HG02885 (cell line): ENCODE data around the gene ST3GAL2.

Experiments
- ATAC-seq: cut with Tn5 transposase; IDR thresholded peaks from one replicate; pipeline ENCODE4 v1.9.1; 2021; ENCODE audit warnings: mild to moderate bottlenecking; ENCODE audit not compliant: unreplicated experiment, poor library complexity

ST3GAL2 gene

DNA sequence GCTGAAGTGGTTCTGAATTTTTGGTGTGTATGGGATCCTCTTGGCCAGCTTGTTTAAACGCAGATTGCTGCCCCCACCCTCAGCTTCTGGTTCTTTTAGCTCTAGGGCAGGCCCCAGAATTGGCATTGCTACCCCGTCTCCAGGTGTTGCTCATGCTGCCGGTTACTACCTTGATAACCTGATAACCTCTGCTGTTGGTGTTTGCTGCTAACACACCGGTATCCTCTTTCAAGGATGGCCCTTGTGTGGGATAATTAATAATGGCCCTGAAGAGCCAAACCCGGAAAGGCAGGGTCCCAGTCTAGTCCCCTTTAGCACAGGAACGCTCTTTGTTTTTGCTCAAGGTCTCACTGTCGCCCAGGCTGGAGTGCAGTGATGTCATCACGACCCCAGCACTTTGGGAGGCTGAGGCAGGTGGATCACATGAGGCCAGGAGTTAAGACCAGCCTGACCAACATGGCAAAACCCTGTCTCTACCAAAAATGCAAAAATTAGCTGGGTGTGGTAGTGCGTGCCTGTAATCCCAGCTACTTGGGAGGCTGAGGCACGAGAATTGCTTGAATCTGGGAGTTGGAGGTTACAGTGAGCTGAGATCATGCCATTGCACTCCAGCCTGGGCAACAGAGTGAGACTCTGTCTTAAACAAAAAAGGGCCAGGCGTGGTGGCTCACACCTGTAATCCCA is 1.3 kb upstream of the ST3GAL2 start:
- no peak for ATAC-seq

GRCh38 chr16:70438585-70438968 is 323 bp downstream of the ST3GAL2 start:
- no peak for ATAC-seq

DNA sequence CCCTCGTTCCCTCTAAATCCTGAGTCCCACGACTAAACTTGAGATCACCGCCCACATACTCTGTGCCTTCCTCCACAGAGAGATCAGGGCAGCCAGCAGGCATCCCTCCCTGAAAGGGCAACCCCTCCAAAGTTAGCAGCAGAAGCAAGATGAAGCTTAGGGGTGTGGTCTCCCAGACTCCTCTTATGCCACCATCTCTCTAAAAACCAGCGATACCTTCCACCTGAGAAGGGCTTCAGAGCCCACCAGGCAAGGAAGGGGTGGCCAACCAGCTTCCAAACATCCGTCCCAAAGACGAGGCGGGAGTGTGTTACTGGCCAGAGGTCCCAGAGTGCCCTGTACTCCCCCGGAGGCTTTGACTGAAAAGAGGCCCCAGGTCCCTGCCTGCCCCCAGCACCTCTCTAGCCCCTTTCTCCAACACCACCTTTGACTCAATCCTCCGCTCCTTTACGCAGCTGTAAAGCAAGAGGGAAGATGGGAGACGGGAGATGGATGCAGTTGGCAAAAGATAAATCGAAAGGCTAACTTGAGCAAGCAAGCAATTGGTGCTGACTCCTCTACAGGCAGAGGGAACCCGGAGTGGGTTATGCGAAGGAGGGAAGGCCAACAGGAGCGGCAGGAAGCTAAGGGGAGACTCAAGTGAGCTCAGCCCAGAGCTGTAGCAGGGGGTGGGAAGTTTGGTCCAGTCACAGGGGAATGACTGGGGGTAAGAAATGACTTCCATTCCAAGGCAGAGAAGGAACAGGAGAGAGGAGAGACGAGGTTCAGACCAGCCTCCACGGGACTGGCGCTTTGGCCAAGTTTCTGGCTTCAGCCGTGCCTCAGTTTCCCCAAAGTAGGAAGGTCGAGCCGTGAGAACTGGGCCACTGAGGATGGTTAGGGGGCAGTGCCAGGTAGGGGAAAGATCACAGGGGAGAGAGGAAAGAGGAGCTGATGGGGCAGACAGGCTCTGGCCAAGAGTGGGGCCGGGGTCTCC is 1.0 kb downstream of the ST3GAL2 start:
- no peak for ATAC-seq

DNA sequence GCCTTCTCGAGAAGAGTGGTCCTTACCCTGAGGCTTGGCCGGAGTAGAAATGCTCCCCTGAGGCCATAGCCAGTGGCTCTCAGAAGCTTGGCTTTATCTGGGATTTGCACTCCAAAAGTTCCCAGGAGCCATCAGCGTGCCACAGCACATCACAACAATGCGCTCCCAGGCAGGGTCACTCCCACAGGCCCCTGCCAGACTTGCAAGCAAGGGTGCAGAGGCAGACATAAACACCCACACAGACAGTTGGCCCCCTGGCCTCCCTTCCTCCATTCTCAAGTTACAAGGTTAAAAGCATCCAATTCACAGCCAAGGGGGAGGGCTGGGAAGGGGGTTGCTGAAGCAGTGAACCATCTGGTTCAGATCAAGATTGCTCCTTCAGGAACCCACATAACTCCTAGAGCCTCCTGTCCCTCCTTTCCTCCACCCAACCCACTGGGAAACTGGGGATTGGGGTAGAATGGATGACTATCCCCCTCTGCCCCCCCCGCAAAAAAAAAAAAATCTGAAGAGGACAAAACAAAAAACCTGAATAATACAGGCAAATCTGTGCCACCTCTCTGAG is 1.8 kb downstream of the ST3GAL2 start:
- ATAC-seq = no peak

DNA sequence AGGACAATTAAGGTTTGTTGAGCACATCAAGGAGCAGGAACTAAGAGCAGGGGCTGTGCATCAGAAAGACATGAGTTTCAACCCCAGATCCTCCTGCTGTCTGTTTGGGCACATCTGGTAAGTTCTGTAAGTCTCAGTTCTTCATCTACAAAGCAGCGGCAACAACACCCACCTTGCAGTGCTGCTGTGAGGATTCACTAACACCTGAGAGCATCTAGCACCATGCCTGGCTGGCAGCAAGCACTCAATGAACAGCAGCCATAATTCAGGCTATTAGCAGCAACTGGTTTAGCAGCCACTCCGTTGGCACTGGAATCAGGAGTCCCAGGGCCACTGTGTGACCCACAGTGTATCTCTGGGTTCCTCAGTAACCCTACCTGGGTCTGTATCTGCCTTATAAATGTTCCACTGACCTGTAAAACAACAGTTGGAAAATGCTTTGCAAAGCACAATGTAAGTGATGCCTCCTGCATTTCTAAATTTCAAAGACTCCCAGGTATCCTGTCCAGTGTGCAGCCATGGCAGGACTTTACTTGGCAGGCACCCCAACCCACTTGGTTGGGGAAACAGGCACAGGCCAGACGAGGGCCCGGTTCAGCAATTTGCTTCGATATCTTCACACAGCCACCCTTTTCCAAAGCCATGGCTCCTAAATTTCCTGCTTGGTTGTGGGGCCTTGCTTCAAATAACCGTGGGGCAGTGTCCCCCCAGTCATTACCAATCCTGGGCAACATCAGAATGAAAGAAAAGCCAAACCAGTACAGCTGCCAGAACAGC is 4.2 kb downstream of the ST3GAL2 start:
- ATAC-seq = no peak

DNA sequence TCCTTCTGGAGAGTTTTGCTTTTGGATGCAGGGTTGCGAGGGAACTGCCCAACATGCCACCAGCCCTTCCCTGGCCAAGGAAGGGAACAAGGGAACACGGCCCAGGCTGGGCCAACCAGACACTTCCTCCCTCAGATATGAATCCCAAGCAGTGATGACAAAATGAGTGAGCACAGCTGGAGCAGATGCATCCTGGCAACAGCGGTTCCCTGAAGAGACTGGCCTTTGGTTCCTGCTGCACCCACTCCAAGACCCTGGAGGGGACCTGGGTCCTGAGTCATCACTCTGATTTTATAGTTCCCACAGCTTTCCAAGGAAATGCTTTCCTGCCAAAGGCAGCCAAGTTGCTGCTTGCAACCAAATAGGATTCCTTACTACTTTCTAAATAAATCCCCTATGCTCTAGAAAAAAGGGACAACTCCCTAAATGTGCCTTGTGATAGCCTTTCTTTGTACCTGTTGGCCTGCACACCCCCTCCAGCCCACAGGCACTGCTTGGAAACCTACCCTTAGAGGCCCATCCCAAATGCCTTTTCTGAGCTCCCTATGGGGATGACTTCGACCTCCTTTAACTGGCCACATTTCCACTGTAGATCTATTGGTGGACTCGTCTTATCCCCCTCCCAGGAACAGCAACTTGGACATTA is 5.3 kb downstream of the ST3GAL2 start:
- no peak for ATAC-seq

DNA sequence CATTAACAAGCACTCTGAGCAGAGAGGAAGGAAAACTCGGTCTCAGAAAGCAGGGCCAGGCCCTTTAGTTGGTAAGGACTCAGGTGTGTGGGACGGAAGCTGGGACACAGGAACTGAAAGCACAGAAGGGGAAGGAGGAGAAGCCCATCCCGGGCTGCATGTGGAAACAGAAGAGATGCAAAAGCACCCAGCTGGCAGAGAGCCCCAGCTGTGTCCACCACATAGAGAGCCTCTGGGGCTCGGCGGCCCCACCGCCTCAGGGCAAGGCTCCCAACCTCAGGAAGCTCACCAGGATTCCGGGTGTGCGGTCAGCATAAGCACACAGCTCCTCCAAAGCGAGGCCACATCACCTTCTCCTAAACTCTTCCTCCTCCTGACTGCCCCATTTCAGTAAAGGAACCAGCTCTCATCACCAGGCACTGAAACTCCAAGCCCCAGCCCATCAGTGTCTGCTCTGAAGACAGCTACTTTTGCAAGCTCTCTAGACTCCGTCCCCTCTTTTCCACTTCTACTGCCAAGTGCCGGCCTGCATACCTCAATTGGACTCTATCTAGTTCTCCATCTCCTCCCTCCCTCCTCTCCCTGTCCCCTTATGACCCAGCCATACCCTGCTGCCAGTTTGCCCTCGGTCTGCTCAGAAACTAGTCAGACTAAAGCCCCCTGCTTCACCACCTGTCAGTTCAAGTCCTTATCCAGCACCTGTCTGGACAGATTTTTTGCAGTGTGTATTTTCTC is 6.0 kb downstream of the ST3GAL2 start:
- ATAC-seq = no peak

GRCh38 chr16:70432356-70432722 is 6.6 kb downstream of the ST3GAL2 start:
- no peak for ATAC-seq

DNA sequence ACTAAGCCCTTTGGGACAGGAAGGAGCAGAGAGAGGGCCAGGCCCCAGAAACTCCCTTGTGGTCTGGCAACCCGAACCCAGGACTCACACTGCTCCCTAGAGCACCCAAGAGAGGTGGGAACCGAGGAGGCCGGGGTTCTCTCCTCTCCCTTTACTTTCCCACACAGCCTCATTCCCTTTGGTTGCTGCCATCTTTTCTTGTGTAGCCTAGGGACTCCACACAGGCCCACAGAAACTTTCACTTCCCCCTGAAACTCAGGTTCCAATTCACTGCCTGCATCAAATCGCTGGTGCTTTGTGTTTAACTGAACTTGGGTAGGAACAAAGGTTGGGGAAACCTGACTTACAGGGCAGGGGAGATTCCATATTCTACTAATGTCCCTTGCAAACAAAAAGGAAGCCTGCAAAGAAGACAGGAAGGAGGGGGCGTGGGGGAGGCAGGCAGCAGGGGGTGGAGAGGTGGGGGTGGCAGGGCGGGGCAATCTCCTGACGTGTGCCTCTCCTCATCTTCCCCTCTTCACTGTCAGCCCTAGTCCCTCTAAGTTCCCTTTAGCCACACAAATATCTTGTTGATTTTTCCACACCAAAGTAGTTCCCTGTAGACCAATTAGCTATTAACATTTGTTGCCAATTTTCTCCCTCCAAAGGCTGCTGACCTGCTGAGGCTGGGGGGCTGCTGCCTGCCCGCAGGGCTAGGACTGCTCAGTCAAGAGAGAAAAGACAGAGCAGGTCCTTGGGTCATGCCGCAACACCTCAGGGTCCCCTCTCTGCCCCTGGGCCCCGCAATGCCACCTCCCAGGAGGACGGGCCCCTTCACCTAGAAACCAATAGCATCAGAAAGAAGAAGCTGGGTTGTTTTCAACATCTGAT is 8.0 kb downstream of the ST3GAL2 start:
- peak; percentile 53 for ATAC-seq

- ATAC-seq = no peak
Observed at GRCh38 chr16:70429888-70430666, 8.8 kb downstream of the ST3GAL2 start.

DNA sequence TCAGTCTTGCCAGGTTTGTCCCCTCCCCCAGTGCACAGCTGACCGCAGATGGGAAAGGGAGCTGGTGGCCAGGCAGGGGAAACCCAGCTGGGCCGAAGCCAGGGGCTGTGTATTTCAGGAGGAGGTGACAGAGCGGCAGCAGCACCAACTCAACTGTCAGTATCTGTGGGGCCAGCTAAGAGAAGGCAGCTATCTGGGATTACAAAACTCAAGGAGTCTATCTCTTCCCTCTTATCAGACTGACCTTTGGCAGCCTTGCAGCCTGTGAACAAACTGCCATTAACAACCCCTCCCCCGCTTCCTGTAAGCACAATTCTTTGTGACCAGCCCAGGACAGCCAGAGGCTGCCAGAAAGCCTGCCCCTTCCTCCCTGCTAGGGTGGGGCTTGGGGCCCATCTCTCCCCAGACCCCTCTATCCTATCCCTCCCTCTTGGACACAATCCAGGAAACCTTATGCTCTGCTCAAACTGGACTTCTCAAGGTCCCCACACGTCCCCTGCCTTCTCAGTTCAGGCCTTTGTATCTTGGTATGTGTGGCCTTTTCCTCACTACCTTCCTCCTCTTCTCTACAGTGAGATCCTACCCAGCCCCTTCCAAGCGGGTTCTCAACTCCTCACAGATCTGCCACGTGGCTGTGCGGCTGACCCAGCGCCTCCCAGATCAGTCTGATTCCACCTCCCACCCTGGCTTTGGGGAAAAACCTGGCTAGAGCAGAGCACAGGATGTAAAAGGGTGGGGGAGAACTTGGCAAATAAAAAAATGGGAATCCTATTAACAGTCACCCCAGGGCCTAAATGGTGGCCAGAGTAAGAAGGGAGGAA is 10.5 kb downstream of the ST3GAL2 start:
- ATAC-seq = no peak

DNA sequence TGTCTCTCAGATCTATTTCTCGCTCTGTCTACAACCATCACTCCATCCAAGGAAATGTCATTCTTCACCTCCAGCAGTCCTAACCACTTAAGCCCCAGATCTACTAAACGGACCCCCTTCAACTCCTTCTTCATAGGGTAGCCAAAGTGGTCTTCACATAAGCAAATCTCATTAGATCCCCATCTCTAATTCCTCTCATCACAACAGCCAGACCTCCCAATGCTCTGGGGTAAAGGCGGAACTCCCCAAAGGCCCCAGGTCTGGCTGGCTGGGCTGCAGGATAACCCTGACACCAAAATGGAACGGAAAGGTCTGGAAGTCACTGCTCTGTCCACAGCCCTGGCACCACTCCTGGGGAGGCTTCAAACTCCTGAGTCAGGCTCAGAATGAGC is 11.1 kb downstream of the ST3GAL2 start:
- ATAC-seq = no peak

DNA sequence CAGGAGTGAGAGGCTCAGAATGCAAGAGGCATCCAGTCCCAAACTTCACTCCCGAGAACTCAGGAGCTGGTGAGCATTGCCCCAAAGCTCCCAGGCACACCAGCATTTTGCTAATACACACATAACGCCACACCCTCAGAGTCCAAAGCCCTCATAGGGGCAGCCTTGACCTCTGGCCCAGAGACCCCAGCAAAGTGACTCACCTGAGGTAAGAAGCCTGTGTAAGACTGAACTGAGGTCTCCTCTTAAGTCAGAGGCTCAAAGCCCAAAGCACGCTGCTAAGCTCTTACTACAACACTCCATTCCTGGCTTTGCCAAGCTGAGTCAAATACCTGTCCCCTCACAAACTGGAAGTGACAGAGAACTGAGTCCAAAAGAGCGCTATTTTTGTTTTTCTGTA is 16.4 kb downstream of the ST3GAL2 start:
- no peak for ATAC-seq

DNA sequence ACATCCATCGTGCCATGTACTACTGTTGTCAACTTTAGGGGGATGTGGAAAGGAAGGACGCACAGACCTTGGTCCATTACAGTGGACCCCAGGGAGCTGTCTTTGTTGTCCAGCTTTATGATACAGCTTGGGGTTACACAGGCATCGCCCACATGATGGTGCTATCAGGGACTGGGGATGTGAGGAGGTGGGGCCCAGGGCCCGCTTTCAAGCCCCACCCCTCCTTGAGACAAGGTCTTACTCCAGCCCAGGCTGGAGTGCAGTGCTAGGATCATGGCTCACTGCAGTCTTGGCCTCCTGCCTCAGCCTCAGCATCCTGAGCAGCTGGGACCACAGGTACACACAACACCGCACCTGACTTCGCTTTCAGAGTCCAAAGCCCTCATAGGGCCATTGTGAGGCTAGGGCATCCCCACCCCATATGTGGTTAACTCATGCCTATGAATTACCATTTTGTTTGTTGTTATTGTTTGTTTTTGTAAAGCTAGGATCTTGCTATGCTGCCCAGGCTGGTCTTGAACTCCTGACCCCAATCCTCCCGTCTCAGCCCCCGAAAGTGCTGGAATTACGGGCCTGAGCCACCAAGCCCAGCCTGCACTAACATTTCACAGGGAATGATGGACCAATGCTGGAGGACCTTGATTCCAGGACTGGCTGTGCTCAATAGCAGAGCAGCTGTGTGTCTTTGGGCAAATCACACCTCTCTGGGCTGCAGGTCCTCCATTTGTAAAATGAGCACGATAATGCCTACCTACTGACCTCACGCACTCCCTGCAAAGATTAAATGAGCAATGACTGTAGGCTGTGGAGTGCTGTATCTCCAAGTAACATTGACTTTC is 17.2 kb downstream of the ST3GAL2 start:
- no peak for ATAC-seq

DNA sequence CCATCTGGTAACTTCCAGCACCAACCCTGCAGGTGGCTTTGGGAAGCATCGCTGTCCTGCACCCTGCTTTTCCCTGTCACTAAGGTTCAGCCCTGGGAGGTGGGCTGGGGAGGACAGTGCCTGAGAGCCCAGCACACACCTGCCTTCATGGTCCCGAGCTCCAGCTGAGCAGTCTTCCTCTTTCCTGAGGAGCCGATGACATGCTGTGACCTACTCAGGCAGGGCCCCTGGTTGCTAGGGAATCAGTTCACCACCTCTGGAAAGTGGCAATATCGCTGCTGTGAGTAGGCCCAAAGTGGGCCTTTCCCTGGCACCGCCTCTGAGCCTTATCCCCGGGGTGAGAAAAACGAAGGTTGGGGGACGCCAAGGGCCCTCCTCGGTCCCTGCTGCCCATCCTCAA is 17.9 kb downstream of the ST3GAL2 start:
- no peak for ATAC-seq
